ENCODE results near the gene NEK10. TPM values are rescaled to one million over a fixed set of nuclear protein-coding genes. Genes with fewer than 3 reads are reported as not detected.

NEK10 gene
- total RNA-seq, 2 experiments from 2014 or later, result 0.29 to 0.58 TPM

DNA sequence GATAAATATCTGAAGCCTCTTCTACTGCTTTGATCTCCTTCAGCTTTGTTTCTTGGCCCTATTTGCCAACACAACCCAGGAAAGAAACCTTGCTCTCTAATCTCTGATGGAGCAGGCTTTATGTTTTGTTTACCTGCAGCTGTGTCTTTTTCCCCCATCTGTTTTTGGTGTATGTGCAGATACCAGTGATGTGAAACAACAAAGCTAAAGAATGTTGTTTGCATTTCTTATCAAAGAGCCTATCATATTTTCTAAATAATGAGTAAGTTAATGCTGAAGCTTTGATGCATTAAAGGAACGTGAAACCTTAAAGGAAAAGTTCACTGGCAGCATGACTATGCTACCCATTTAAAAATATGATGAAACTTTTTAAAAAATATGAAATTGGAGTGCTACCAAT is 238.4 kb downstream of the NEK10 start:
- no peaks in the 10 kb centered on the region for H3K4me1 Mint-ChIP-seq (ENCODE audit: low read depth)
- CTCF ChIA-PET, result interaction anchor here (1.2 to 3.2 kb wide), 5 partner anchors 25 to 550 kb away, joined by 3 to 14 read pairs (median 3); no protein-coding TSS in a partner anchor
- POLR2A ChIA-PET, result no interaction called here
- intact Hi-C loops (cut with micrococcal nuclease), result loop anchor here (5.0 kb wide), 1 partner anchor 552 kb away; no protein-coding TSS in a partner anchor
- no peak overlapping the region for H3K4me3 Mint-ChIP-seq
- no peaks in the 10 kb centered on the region for H3K27me3 Mint-ChIP-seq
- no peak for DNase-seq
- no peak for ATAC-seq
- H3K9me3 Mint-ChIP-seq, result no peaks in the 10 kb centered on the region
- no peak overlapping the region for H3K27ac Mint-ChIP-seq
- no peak for TF ChIP-seq CTCF (IDR thresholded peaks at IDR 0.05)
- H3K36me3 Mint-ChIP-seq (ENCODE audit: low read depth), result no peaks in the 10 kb centered on the region

- no peak for TF ChIP-seq CTCF (IDR thresholded peaks at IDR 0.05)
- ChIA-PET CTCF (interaction anchor here (1.2 kb wide), 1 partner anchor 125 kb away, joined by 4 read pairs; no protein-coding TSS in a partner anchor), POLR2A (no interaction called here)
- H3K9me3 Mint-ChIP-seq, result no peaks in the 10 kb centered on the region
- intact Hi-C loops (cut with micrococcal nuclease), result no loop called here
- DNase-seq, result no peak
- no peaks in the 10 kb centered on the region for H3K27me3 Mint-ChIP-seq
- ATAC-seq, result no peak
- H3K27ac Mint-ChIP-seq, result no peak overlapping the region
- H3K36me3 Mint-ChIP-seq (ENCODE audit: low read depth), result no peaks in the 10 kb centered on the region
- H3K4me1 Mint-ChIP-seq (ENCODE audit: low read depth), result no peaks in the 10 kb centered on the region
- no peak overlapping the region for H3K4me3 Mint-ChIP-seq
These were observed 241.3 kb downstream of the NEK10 start for GRCh38 chr3:27127879-27128278.

DNA sequence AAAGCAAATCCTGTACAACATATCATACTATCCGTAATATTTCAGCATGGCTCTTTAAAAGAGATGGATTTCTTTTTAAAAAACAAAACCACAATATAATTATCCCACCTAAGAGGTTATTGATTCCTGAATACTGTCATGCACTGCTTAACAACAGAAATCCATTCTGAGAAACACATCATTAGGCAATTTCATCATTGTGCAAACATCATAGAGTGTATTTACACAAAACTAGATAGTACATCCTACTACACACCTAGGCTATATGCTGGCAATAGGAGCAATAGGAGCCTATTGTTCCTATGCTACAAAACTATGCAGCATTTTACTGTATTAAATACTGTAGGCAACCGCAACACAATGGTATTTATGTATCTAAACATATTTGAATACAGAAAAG is 242.0 kb downstream of the NEK10 start:
- no peak for TF ChIP-seq CTCF (IDR thresholded peaks at IDR 0.05)
- CTCF ChIA-PET, result no interaction called here

DNA sequence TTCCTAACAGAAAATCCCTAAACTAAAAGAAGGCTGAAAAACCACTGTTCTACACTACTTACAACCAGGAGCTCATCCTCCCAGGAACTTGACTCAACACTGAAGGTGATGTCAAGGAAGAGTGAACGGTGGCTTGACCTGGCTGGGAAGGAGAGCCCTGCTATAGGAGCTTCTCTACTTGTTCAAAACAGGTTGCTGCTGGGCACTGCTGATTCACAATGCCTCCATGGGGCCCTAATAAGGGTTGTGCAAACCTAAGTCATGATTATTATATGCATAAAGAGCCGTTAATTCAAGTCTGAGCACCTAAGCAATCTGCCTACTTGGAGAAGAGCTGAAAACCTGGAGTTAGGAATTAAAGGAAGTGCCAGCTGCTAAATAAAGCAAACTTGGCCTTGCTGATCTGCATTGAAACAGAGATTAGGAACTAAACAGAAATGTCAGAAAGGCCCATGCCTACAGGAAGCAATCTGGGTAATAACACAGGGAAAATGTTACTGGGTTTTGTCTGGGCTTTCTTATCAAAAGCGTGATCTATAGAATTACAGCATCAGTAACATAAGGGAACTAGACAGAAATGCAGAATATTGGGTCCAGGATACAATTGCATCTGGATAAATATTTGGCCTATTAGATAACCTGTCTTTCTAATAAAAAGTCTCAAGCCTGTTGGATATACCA is 243.2 kb downstream of the NEK10 start:
- ChIA-PET POLR2A (no interaction called here), CTCF (interaction anchor here (1.6 kb wide), 1 partner anchor 9 kb away, joined by 10 read pairs; no protein-coding TSS in a partner anchor)
- ATAC-seq (no peak), DNase-seq (no peak)
- Mint-ChIP-seq H3K27me3 (no peaks in the 10 kb centered on the region), H3K4me1 (ENCODE audit: low read depth) (no peaks in the 10 kb centered on the region), H3K4me3 (no peak overlapping the region), H3K9me3 (no peaks in the 10 kb centered on the region), H3K27ac (no peak overlapping the region), H3K36me3 (ENCODE audit: low read depth) (no peaks in the 10 kb centered on the region)
- intact Hi-C loops (cut with micrococcal nuclease), result no loop called here
- no peak for TF ChIP-seq CTCF (IDR thresholded peaks at IDR 0.05)

More for the DNA sequence above, 242.0 kb downstream of the NEK10 start:
- POLR2A ChIA-PET, result no interaction called here
- ATAC-seq (no peak), DNase-seq (no peak)
- no peak overlapping the region for H3K4me3 Mint-ChIP-seq
- no peaks in the 10 kb centered on the region for H3K27me3 Mint-ChIP-seq
- intact Hi-C loops (cut with micrococcal nuclease), result no loop called here
- no peaks in the 10 kb centered on the region for H3K36me3 Mint-ChIP-seq (ENCODE audit: low read depth)
- H3K4me1 Mint-ChIP-seq (ENCODE audit: low read depth), result no peaks in the 10 kb centered on the region
- no peak overlapping the region for H3K27ac Mint-ChIP-seq
- H3K9me3 Mint-ChIP-seq, result no peaks in the 10 kb centered on the region

DNA sequence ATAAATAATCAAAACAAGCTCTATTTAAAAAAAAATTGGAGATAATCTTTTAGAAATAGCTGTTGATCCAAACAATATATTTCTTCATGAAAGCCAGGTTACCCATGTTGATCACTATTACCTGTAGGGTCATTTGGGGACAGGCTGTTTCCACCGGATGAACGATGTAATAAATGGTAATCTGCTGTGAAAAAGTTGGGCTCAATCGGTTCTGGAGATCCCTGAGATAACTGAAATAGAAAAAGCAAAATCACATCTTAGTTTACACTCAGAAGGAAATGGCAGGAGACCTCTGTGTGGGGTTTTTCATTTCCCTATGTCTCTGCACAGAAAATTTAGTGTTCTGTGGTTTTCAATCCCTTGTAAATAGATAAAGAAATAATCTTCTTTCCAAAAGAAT is 249.5 kb downstream of the NEK10 start:
- intact Hi-C loops (cut with micrococcal nuclease), result no loop called here
- no peaks in the 10 kb centered on the region for H3K9me3 Mint-ChIP-seq
- DNase-seq, result no peak
- CTCF ChIA-PET, result no interaction called here
- POLR2A ChIA-PET, result no interaction called here
- ATAC-seq, result no peak
- no peak overlapping the region for H3K27ac Mint-ChIP-seq
- no peaks in the 10 kb centered on the region for H3K36me3 Mint-ChIP-seq (ENCODE audit: low read depth)
- no peaks in the 10 kb centered on the region for H3K4me1 Mint-ChIP-seq (ENCODE audit: low read depth)
- H3K4me3 Mint-ChIP-seq, result no peak overlapping the region
- TF ChIP-seq CTCF (IDR thresholded peaks at IDR 0.05), result no peak
- no peaks in the 10 kb centered on the region for H3K27me3 Mint-ChIP-seq

Data from activated CD8-positive, alpha-beta T cell treated with anti-CD3 and anti-CD28 coated beads for 36 hours (primary cell).